ENCODE measurements around the gene HOXC13.

- TF ChIP-seq CTCF (IDR thresholded peaks at IDR 0.05), result no peak
- no peak for TF ChIP-seq POLR2A (IDR thresholded peaks at IDR 0.05)
- no peak for TF ChIP-seq POLR2AphosphoS5 (IDR thresholded peaks at IDR 0.05; ENCODE audit: insufficient read depth in 1 of 2, low read depth in 1 of 2)
Observed at GRCh38 chr12:53990311-53991076, 51.9 kb downstream of the HOXC13 start.
